Liver (tissue), 9 donors: ENCODE data around the gene GRAMD2A. TPM values are rescaled to one million over a fixed set of nuclear protein-coding genes. Genes with fewer than 3 reads are reported as not detected.

Experiments
- DNase-seq: peaks from one replicate; pipeline ENCODE4 v3.0.0-alpha.2; 2017; ENCODE audit warnings: low spot score
- H3K27ac ChIP-seq, 2 donors: one replicate each; pipeline ENCODE4 v1.7.0; 2013; ENCODE audit warnings: inconsistent platforms in 2 of 2, low read length in 2 of 2, control low read depth in 1 of 2, low read depth in 1 of 2, mild to moderate bottlenecking in 1 of 2
- H3K27me3 ChIP-seq, 4 donors: one replicate each; pipeline versions ENCODE4 v1.6.1 to v1.7.0; 2013; ENCODE audit warnings: low read length in 3 of 4, inconsistent platforms in 1 of 4, mild to moderate bottlenecking in 1 of 4, moderate library complexity in 1 of 4; ENCODE audit not compliant: control insufficient read depth in 4 of 4, insufficient read depth in 4 of 4
- H3K36me3 ChIP-seq, 4 donors: one replicate each; pipeline versions ENCODE4 v1.6.1 to v1.7.0; 2013; ENCODE audit warnings: low read length in 3 of 4, mild to moderate bottlenecking in 3 of 4, low read depth in 1 of 4, moderate library complexity in 1 of 4; ENCODE audit not compliant: control insufficient read depth in 4 of 4, insufficient read depth in 3 of 4
- H3K4me1 ChIP-seq, 4 donors: one replicate each; pipeline versions ENCODE4 v1.6.1 to v1.7.0; 2013; ENCODE audit warnings: low read length in 3 of 4, mild to moderate bottlenecking in 3 of 4, moderate library complexity in 1 of 4; ENCODE audit not compliant: control insufficient read depth in 4 of 4, insufficient read depth in 4 of 4
- H3K4me3 ChIP-seq, 3 donors: one replicate each; pipeline versions ENCODE4 v1.6.1 to v1.7.0; 2013; ENCODE audit warnings: low read length in 3 of 3, control low read depth in 1 of 3, low read depth in 1 of 3, mild to moderate bottlenecking in 1 of 3
- H3K9ac ChIP-seq, 2 donors: one replicate each; pipeline ENCODE4 v1.7.0; 2013; ENCODE audit warnings: low read length in 2 of 2, mild to moderate bottlenecking in 2 of 2, moderate library complexity in 2 of 2, control low read depth in 1 of 2, low read depth in 1 of 2
- H3K9me3 ChIP-seq, 4 donors: one replicate each; pipeline versions ENCODE4 v1.6.1 to v1.7.0; 2013; ENCODE audit warnings: low read length in 3 of 4; ENCODE audit not compliant: control insufficient read depth in 4 of 4
- EGR1 ChIP-seq, 2 donors: IDR thresholded peaks; 2 replicates each; pipeline ENCODE4 v1.6.1; 2016 to 2018; ENCODE audit warnings: antibody characterized with exemption in 2 of 2, low read depth in 2 of 2
- FOXA2 ChIP-seq: IDR thresholded peaks from 2 replicates; pipeline ENCODE4 v1.6.1; 2016; ENCODE audit warnings: antibody characterized with exemption
- GABPA ChIP-seq, 2 donors: IDR thresholded peaks in 1 of 2; conservative IDR thresholded peaks in 1 of 2; 2 replicates each; pipeline ENCODE4 v1.6.1; 2016; ENCODE audit warnings: antibody characterized with exemption in 2 of 2, mild to moderate bottlenecking in 1 of 2, moderate library complexity in 1 of 2
- HNF4A ChIP-seq, 2 donors: conservative IDR thresholded peaks; 2 replicates each; pipeline ENCODE4 v1.6.1; 2016; ENCODE audit warnings: antibody characterized with exemption in 2 of 2, mild to moderate bottlenecking in 2 of 2
- HNF4G ChIP-seq: IDR thresholded peaks from 2 replicates; pipeline ENCODE4 v1.6.1; 2016; ENCODE audit warnings: antibody characterized with exemption
- NR2F2 ChIP-seq: IDR thresholded peaks from 2 replicates; pipeline ENCODE4 v1.6.1; 2016; ENCODE audit warnings: antibody characterized with exemption
- RXRA ChIP-seq, 2 donors: IDR thresholded peaks; 2 replicates each; pipeline ENCODE4 v1.6.1; 2017 to 2018; ENCODE audit warnings: antibody characterized with exemption in 2 of 2, mild to moderate bottlenecking in 1 of 2
- SP1 ChIP-seq: IDR thresholded peaks from 2 replicates; pipeline ENCODE4 v1.6.1; 2018; ENCODE audit warnings: antibody characterized with exemption, mild to moderate bottlenecking
- TAF1 ChIP-seq: conservative IDR thresholded peaks from 2 replicates; pipeline ENCODE4 v1.6.1; 2016; ENCODE audit warnings: antibody characterized with exemption, mild to moderate bottlenecking
- YY1 ChIP-seq: IDR thresholded peaks from 2 replicates; pipeline ENCODE4 v1.6.1; 2016; ENCODE audit warnings: antibody characterized with exemption, mild to moderate bottlenecking
- WGBS: extraction: QIAGEN DNeasy Blood & Tissue Kit; methylation state at CpG from one replicate; pipeline ENCODE4 v1.1.7; 2013; 5-methylcytosine and 5-hydroxymethylcytosine counted together
- polyA plus RNA-seq, 2 donors: library from polyadenylated mRNA; stranded (reverse) in 1 of 2; unstranded in 1 of 2; fragments of 200-250 nt in 1 of 2; fragments of >200 nt in 1 of 2; fragmentation: Nextera tagmentation in 1 of 2; extraction: Ambion mirVana in 1 of 2; gene quantifications; one replicate each; pipeline versions ENCODE4 v1.2.1 to v1.2.3, GENCODE V29; 2013 to 2015
- total RNA-seq, 2 donors: library from RNA; depleted of rRNA; stranded (reverse); fragments of >200 nt; gene quantifications; one replicate each; pipeline ENCODE4 v1.2.3, GENCODE V29; 2014
- TF ChIP-seq, protein P1 (sequence below): IDR thresholded peaks from 2 replicates; pipeline ENCODE4 v1.6.1; 2016; ENCODE audit warnings: antibody characterized with exemption
- TF ChIP-seq, protein P2 (sequence below): fragments of 150-350 bp; IDR thresholded peaks from 2 replicates; pipeline ENCODE4 v1.5.1; 2017; ENCODE audit warnings: improper control_type of control experiment, low read depth, low read length; ENCODE audit not compliant: missing input control
- TF ChIP-seq, protein P3 (sequence below): IDR thresholded peaks from 2 replicates; pipeline ENCODE4 v1.6.1; 2016; ENCODE audit warnings: antibody characterized with exemption
- TF ChIP-seq, protein P4 (sequence below): IDR thresholded peaks from 2 replicates; pipeline ENCODE4 v1.6.1; 2016; ENCODE audit warnings: antibody characterized with exemption, mild to moderate bottlenecking
- donor health status: healthy.
- donor health status: healthy.
- donor health status: healthy.
- donor health status: healthy.
- donor health status: healthy.

GRAMD2A gene
- total and polyA plus RNA-seq, 4 donors: not detected

DNA sequence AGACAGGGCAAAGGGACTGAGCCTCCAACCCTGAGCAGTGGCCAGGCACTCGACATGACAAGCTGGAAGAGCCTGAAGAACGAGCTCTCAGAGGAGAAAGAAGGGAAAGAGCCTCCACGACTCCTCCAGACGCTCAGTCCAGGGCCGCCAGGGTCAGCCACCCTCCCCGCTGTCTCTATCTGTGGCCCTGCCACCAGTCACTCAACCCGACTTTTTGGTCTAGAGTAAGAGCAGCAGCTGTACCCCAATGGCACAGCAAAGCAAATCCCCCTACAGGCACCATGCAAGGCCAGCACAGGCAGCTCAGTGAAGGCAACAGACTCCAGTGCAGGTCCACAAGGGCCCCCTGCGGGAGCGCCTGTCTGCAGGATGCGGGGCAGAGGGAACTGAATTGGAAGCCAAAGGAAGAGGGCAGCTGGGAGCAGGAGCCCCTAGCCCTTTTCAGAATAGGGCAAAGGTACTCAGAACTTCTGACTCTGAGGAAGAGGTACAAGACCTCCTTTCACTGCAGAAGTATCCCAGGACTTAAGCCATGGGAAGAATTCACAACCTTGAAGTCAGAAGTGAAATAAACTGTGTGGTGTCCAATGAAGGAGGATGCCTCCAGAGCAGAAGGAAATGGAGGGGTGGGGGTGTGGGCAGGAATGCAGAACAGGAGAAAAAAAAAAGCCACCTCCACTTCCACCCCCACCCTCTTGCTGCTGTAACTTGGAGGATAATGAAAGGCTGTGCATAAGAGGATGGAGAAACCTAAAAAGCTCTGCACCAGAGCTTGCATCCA is 8.5 kb upstream of the GRAMD2A start:
- H3K27ac ChIP-seq: no peak overlapping the region
- DNase-seq: no peak
- H3K4me1 ChIP-seq: peaks cover 0 to 7% (median 1%) of the 10 kb centered on the region in 4 donors
- WGBS: 96% methylated on average over 10 of the region's 10 CpGs
- TF ChIP-seq RXRA (IDR thresholded peaks at IDR 0.05) (no peak), HNF4G (no peak), FOXA2 (no peak), HNF4A (conservative IDR thresholded peaks at IDR 0.05) (no peak), SP1 (no peak), TAF1 (no peak), GABPA (IDR thresholded peaks at IDR 0.05 in 1 of 2, conservative IDR thresholded peaks at IDR 0.05 in 1 of 2) (no peak)
- TF ChIP-seq, protein P1, sequence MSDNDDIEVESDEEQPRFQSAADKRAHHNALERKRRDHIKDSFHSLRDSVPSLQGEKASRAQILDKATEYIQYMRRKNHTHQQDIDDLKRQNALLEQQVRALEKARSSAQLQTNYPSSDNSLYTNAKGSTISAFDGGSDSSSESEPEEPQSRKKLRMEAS: no peak
- TF ChIP-seq, protein P2, sequence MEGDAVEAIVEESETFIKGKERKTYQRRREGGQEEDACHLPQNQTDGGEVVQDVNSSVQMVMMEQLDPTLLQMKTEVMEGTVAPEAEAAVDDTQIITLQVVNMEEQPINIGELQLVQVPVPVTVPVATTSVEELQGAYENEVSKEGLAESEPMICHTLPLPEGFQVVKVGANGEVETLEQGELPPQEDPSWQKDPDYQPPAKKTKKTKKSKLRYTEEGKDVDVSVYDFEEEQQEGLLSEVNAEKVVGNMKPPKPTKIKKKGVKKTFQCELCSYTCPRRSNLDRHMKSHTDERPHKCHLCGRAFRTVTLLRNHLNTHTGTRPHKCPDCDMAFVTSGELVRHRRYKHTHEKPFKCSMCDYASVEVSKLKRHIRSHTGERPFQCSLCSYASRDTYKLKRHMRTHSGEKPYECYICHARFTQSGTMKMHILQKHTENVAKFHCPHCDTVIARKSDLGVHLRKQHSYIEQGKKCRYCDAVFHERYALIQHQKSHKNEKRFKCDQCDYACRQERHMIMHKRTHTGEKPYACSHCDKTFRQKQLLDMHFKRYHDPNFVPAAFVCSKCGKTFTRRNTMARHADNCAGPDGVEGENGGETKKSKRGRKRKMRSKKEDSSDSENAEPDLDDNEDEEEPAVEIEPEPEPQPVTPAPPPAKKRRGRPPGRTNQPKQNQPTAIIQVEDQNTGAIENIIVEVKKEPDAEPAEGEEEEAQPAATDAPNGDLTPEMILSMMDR: no peak
- no peaks in the 10 kb centered on the region for H3K27me3 ChIP-seq
- peaks cover 0 to 30% (median 9%) of the 10 kb centered on the region in 4 donors for H3K36me3 ChIP-seq
- no peaks in the 10 kb centered on the region for H3K9me3 ChIP-seq
- no peak overlapping the region for H3K9ac ChIP-seq
- H3K4me3 ChIP-seq: no peak overlapping the region

DNA sequence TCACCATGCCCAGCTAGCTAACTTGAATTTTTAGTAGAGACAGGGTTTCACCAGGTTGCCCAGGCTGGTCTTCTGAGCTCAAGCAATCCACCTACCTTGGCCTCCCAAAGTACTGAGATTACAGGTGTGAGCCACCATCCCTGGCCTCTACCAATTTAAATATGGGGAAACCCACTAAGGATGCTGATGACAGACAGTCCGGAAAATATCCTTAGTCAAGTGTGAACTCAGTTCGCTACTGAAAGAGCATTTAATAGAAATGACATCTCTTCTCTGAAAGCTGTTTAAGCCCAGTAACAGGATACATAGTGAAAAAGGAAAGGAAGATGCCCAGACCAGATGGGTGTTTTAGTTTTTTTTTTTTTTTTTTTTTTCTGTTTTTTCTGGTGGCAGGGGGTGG is 7.7 kb upstream of the GRAMD2A start:
- no peak for DNase-seq
- no peaks in the 10 kb centered on the region for H3K9me3 ChIP-seq
- TF ChIP-seq, protein P1: no peak
- TF ChIP-seq EGR1 (IDR thresholded peaks at IDR 0.05; ENCODE audit: low read depth in 2 of 2) (no peak), YY1 (no peak), TAF1 (no peak), RXRA (IDR thresholded peaks at IDR 0.05) (no peak), NR2F2 (no peak), GABPA (IDR thresholded peaks at IDR 0.05 in 1 of 2, conservative IDR thresholded peaks at IDR 0.05 in 1 of 2) (no peak), HNF4G (no peak), HNF4A (conservative IDR thresholded peaks at IDR 0.05) (no peak), SP1 (no peak)
- TF ChIP-seq, protein P3, sequence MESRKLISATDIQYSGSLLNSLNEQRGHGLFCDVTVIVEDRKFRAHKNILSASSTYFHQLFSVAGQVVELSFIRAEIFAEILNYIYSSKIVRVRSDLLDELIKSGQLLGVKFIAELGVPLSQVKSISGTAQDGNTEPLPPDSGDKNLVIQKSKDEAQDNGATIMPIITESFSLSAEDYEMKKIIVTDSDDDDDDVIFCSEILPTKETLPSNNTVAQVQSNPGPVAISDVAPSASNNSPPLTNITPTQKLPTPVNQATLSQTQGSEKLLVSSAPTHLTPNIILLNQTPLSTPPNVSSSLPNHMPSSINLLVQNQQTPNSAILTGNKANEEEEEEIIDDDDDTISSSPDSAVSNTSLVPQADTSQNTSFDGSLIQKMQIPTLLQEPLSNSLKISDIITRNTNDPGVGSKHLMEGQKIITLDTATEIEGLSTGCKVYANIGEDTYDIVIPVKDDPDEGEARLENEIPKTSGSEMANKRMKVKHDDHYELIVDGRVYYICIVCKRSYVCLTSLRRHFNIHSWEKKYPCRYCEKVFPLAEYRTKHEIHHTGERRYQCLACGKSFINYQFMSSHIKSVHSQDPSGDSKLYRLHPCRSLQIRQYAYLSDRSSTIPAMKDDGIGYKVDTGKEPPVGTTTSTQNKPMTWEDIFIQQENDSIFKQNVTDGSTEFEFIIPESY: no peak
- TF ChIP-seq, protein P4, sequence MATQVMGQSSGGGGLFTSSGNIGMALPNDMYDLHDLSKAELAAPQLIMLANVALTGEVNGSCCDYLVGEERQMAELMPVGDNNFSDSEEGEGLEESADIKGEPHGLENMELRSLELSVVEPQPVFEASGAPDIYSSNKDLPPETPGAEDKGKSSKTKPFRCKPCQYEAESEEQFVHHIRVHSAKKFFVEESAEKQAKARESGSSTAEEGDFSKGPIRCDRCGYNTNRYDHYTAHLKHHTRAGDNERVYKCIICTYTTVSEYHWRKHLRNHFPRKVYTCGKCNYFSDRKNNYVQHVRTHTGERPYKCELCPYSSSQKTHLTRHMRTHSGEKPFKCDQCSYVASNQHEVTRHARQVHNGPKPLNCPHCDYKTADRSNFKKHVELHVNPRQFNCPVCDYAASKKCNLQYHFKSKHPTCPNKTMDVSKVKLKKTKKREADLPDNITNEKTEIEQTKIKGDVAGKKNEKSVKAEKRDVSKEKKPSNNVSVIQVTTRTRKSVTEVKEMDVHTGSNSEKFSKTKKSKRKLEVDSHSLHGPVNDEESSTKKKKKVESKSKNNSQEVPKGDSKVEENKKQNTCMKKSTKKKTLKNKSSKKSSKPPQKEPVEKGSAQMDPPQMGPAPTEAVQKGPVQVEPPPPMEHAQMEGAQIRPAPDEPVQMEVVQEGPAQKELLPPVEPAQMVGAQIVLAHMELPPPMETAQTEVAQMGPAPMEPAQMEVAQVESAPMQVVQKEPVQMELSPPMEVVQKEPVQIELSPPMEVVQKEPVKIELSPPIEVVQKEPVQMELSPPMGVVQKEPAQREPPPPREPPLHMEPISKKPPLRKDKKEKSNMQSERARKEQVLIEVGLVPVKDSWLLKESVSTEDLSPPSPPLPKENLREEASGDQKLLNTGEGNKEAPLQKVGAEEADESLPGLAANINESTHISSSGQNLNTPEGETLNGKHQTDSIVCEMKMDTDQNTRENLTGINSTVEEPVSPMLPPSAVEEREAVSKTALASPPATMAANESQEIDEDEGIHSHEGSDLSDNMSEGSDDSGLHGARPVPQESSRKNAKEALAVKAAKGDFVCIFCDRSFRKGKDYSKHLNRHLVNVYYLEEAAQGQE: no peak
- peaks cover 0 to under 1% (median 0%) of the 10 kb centered on the region in 4 donors for H3K4me1 ChIP-seq
- WGBS: 96% methylated on average over 2 of the region's 2 CpGs
- no peaks in the 10 kb centered on the region for H3K27me3 ChIP-seq
- H3K4me3 ChIP-seq: no peak overlapping the region
- no peak overlapping the region for H3K27ac ChIP-seq
- peaks cover 0 to 30% (median 9%) of the 10 kb centered on the region in 4 donors for H3K36me3 ChIP-seq
- no peak overlapping the region for H3K9ac ChIP-seq
